HG03457 (cell line): ENCODE measurements around the gene ZBTB14.

Experiments
- ATAC-seq: cut with Tn5 transposase; IDR thresholded peaks from one replicate; pipeline ENCODE4 v1.9.1; 2021; ENCODE audit warnings: moderate number of reproducible peaks; ENCODE audit not compliant: unreplicated experiment

Gene ZBTB14

DNA sequence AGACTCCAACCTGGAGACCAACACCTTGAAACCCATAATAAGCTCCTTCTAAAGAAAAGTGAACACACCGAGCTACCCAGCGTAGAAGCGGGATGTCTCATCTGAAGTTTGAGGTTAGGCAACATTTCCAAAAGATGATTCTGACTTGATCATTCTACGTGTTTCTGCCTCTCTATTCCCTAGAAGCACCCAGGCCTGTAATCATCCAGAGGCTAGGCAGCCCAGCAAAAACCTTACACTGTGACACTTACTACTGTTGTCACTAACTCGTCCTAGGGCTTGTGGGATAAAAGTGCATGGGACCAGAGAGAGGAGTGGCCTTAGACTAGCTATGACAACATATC, 1.4 kb downstream of the ZBTB14 start:
- ATAC-seq: no peak

DNA sequence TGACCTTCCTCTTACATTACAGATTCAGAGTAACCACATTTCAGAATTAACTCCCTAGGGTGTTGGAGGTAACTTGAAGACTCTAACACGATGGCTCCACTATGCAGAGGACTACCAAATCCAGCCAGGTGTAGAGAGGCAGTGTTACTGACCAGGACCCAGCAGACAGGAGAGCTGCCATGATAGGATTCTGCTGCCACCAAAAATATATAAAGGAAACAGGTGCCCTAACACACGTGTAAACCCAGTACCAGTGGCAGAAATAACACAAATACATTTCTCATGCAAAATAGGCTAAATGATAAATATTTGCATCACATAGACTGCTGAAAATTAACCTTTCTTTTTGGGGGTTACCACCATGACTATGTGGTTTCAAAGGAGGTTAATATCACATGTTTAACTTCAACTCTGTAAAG, 7.0 kb downstream of the ZBTB14 start:
- peak; percentile 51 for ATAC-seq

DNA sequence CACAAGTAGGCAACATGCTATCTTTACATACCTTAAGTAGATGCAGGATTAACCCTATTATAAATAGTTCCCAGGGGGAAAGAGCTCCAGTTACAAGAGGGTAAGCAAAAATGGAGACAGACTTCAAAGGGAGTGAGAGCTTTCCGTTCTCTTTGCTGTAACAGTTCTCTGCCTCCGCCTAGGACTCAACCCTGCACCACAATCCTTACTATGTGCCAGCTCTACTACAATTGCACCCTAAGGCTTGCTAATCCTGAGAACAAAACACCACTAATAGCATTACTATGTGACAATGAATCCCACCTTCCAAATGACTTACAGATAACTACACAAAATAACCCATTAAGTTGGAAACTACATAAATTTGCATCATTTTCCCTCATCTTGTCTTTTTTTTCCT, 7.7 kb downstream of the ZBTB14 start:
- ATAC-seq: no peak

DNA sequence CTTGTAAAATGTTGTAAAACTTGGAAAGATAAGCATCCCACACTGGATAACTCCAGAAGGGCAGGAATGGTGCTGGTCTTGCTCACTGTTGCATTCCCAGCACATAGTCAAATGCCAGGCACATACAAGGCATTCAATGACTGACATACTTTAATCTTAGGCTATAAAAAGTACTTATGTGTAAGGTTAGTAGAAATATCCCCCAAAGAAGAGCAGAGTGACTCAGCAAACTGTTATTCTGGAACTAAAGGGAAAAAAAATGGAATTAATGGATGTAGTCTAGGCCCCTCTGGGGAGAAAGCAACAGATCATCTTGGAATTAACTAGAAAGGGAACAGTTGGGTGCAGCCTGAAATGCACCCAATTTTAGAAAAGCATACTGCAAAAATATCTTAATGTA, 9.0 kb downstream of the ZBTB14 start:
- ATAC-seq: no peak

DNA sequence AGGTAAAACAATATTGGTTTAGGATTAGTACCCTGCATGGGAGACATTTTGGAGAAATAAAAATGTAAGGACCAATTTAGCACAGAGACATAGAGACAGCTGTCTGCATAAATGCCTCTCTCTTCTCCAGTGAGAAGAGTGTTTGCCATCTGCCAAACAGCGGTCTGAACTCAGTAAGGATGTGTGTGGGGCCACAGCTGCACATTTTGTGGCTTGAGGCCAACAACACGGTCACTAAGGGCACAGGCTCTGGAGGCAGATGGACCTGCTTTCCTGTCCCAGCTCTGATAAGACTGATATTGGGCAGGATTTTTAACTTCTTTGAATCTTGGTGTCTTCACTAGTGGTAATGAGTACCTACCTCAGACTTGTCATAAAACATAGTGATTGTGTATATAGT, 10.2 kb downstream of the ZBTB14 start:
- ATAC-seq: no peak

DNA sequence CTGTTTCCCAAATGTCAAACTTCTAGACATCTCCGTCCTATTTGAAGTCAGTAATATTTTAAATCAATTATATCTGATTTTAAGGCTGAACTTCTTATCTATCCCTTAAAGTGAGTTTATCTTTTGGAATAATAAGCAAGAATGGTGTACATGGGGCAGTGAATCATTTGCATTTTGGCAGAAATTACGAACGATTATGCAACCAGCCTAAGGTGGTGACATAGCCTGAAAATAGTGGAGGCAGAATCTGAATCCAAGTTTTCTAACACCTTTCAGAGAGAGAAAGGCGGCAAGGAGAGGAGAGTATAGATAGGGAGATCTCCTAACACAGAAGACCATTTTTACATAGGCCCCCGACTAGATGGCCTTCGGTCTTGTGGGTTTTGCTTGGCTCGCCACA, 10.7 kb downstream of the ZBTB14 start:
- ATAC-seq: no peak

DNA sequence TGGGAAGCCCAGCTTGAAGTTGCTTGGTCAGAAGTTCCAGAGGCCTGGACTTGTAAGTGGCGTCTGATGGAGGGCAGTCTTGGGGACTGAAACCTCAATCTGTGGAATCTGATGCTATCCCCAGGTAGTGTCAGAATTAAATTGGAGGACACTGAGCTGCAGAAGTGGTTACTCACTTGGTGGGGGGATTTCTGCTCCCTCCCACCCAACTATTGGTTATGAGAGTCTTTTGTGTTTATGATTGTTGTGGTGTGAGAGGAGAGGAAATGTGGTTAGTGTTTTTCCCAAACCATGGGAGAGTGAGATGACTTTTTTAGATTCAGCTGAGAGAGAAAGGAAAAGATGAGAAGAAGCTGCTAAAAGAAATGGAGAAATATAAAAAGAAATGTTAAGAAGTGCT, 12.8 kb downstream of the ZBTB14 start:
- ATAC-seq: no peak

DNA sequence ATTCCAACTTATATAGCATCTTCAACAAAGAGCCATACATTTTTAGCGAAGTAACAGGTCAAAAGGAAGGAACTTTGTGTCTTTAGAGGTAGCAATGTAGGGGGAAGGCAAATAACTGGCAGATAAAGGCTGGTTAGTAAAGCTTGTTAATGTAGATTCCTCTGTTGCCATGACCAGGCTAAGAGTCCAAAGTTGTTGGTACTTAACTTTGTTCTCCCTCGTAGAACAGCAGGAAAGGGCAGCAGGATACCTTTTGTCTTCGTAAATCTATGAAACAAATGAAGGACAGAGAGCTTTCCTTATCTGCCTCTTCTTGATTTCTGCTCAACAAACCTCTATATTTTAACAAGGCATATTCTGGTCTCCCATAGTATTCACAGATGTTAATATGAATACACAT, 18.6 kb downstream of the ZBTB14 start:
- ATAC-seq: no peak

DNA sequence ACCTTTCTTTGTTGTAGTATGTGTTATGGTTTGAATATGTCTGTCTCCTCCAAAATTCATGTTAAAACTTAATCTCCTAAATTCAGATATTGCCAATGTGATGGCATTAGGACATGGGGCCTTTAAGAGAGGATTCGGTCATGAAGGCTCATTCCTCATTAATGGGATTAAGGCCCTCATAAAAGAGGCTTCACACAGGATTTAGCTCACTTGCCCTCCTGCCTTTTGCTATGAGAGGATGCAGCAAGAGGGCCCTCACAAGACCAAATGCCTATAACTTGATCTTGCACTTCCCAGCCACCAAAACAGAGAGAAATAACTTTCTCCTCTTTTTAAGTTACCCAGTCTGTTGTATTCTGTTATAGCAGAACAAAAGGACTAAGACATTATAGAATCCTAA, 19.7 kb downstream of the ZBTB14 start:
- no peak for ATAC-seq

DNA sequence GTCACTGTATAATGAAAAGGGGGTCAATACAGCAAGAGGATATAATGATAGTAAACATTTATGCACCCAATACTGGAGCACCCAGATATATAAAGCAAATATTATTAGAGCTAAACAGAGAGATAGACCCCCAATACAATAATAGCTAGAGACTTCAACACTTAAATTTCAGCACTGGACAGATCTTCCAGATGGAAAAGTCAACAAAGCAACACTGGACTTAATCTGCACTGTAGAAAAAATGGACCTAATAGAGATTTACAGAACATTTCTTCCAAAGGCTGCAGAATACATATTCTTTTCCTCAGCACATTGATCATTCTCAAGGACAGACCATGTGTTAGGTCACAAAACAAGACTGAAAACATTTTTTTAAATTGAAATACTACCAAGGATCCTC, 26.7 kb downstream of the ZBTB14 start:
- no peak for ATAC-seq

DNA sequence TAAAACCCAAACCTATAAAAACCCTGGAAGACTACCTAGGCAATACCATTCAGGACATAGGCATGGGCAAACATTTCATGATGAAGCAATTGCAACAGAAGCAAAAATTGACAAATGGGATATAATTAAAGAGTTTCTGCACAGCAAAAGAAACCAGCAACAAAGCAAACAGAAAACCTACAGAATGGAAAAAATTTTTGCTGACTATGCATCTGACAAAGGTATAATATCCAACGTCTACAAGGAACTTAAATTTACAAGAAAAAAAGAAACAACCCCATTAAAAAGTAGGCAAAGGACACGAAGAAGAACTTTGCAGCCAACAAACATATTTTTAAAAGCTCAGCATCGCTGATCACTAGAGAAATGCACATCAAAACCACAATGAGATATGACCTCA, 28.8 kb downstream of the ZBTB14 start:
- ATAC-seq: no peak

DNA sequence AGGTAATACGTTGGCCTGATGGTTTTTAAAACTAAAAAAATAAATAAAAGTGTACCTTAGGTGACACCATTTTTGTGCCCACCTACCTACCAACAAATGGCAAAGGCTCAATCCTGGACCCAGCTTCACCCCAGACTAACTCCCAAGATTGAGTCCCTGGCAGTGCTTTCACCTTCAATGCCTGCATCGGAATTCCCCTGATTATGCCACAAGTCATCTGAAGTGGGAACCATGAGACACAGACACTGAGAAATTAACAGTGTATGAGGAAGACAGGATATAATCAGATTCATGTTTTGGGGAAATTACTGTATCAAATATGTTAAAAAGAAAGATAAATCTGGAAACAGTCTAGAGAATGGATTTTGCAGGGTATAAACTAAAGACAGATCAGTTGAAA, 41.6 kb downstream of the ZBTB14 start:
- no peak for ATAC-seq

DNA sequence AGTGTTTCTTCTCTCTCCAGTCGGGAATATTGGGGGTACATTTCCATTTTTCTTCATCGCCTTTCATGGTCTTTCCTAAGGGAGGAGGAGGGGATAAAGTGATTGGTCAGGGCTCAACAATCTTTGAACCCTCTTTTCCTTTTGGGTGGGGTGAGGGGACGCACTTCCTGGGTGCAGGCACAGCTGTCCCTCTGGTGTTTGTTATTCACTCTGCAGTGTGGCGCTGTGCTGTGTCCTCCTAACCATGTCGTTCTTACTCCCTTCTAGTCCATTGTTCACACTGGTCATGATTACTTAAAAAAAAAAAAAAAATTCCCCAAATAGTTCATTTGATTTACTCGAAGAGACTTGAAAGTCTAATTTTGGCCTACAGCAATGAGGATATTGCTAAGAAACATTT, 44.4 kb downstream of the ZBTB14 start:
- no peak for ATAC-seq

DNA sequence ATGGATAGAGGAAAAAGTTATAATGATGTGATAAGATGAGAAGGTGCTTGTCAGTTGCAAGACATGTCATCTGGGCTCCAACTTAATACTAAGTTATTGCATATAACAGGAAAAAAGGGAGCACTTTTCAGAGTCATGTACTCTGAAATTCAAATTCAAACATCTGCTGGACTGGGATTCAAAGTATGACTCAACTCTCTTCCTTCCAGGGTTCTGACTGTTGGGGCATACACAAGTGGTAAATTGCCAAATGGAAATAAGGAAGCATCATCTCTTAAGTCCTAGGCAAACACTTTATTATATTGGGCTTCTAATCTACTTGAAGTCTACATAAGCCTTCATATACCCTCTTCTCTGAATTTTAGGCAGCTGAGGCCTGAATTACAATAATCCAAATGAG, 44.9 kb downstream of the ZBTB14 start:
- ATAC-seq: no peak

DNA sequence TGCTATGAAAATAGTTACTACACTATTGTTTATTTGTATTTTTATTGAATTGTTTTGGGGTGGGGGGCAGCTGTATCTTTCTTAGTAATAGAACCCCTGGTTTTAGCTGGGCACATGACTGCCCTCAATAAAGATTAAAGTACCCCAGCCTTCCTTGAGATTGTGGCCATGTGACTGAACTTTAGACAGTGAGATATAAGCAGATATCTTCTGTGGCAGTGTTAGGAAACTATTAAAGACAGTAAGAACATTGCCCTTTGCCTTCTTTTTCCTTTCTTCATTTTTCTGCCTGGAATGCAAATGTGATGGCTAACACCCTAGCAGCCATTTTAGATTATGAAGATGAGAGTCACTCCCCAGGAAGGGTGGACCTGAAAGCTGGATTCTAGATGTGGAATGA, 50.6 kb downstream of the ZBTB14 start:
- no peak for ATAC-seq

DNA sequence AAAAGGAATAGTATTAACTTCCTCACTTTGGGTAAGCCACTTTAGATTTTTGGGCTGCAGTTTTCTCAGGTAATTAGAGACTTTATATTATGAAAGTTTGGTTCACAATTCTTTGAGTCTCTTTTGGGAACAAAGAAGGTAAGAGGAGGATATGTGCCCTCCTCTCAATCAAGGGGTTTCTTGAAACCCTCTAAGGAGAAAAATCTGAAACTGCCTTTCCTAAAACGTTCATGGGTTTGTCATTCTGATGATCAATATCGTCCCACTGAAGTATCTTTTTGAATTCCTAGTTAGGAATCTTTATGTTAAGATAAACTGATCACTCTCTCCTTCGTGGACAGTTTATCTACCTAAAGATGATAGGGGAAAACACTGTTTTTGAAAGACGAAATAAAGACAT, 56.1 kb downstream of the ZBTB14 start:
- no peak for ATAC-seq
